Aorta (tissue), 5 donors: ENCODE data around the gene AFF4. TPM values are rescaled to one million over a fixed set of nuclear protein-coding genes. Genes with fewer than 3 reads are reported as not detected.

Experiments
- ATAC-seq: fragments of 200-7000 bp; cut with Tn5 transposase; one replicate; pipeline ENCODE4 v1.9.1; 2022; ENCODE audit warnings: moderate library complexity; ENCODE audit not compliant: low FRiP score
- DNase-seq, 2 donors: peaks; one replicate each; pipeline ENCODE4 v3.0.0-alpha.2; 2020
- H3K27ac ChIP-seq, 2 donors: one replicate each; pipeline ENCODE4 v1.5.1; 2013; ENCODE audit warnings: low read length in 2 of 2, mild to moderate bottlenecking in 2 of 2, moderate library complexity in 2 of 2, control low read depth in 1 of 2, inconsistent platforms in 1 of 2, low read depth in 1 of 2
- H3K27me3 ChIP-seq, 2 donors: one replicate each; pipeline ENCODE4 v1.6.1; 2013; ENCODE audit warnings: control low read depth in 1 of 2, low read length in 1 of 2, mild to moderate bottlenecking in 1 of 2, moderate library complexity in 1 of 2; ENCODE audit not compliant: insufficient read depth in 2 of 2, control insufficient read depth in 1 of 2
- H3K36me3 ChIP-seq, 2 donors: one replicate each; pipeline ENCODE4 v1.6.1; 2013; ENCODE audit warnings: control low read depth in 1 of 2, low read length in 1 of 2, mild to moderate bottlenecking in 1 of 2; ENCODE audit not compliant: insufficient read depth in 2 of 2, control insufficient read depth in 1 of 2
- H3K4me1 ChIP-seq, 2 donors: one replicate each; pipeline ENCODE4 v1.6.1; 2013; ENCODE audit warnings: low read length in 2 of 2, control low read depth in 1 of 2, mild to moderate bottlenecking in 1 of 2, moderate library complexity in 1 of 2; ENCODE audit not compliant: insufficient read depth in 2 of 2, control insufficient read depth in 1 of 2
- H3K4me3 ChIP-seq, 2 donors: one replicate each; pipeline ENCODE4 v1.5.1; 2013; ENCODE audit warnings: low read length in 2 of 2, control low read depth in 1 of 2, mild to moderate bottlenecking in 1 of 2
- H3K9me3 ChIP-seq: one replicate; pipeline ENCODE4 v1.6.1; 2013; ENCODE audit warnings: mild to moderate bottlenecking, low read length; ENCODE audit not compliant: control insufficient read depth
- WGBS, 2 donors: extraction: QIAGEN DNeasy Blood & Tissue Kit; methylation state at CpG; one replicate each; pipeline ENCODE4 v1.1.7; 2013; 5-methylcytosine and 5-hydroxymethylcytosine counted together
- intact Hi-C, 2 donors: fragments of 100-400 bp; cut with DNase I; formaldehyde crosslinking; loops; one replicate each; pipeline versions ENCODE4 v1.14.2 to v1.15.0; 2022
- polyA plus RNA-seq, 2 donors: library from polyadenylated mRNA; stranded (reverse); fragments of 200-250 nt; gene quantifications; one replicate each; pipeline ENCODE4 v1.2.3, GENCODE V29; 2013
- total RNA-seq, 2 donors: library from RNA; stranded (reverse); fragmentation: NEBNext Ultra II Directional; extraction: Animal tissue kit (Norgen Biotek cat#: 25700); gene quantifications; one replicate each; pipeline ENCODE4 v1.2.1, GENCODE V29; 2021
- donor health status: healthy with polysubstance abuse.
- donor health status: Bipolar disorder and iron deficiency.
- donor health status: DM: no; HTN: no; CAD: no.
- donor health status: DM: no; HTN: no; CAD: no.
- donor health status: DM: yes; HTN: yes; CAD: no.

Gene AFF4
- total and polyA plus RNA-seq, 4 donors: 8.4 to 131 (median 58.9) TPM

DNA sequence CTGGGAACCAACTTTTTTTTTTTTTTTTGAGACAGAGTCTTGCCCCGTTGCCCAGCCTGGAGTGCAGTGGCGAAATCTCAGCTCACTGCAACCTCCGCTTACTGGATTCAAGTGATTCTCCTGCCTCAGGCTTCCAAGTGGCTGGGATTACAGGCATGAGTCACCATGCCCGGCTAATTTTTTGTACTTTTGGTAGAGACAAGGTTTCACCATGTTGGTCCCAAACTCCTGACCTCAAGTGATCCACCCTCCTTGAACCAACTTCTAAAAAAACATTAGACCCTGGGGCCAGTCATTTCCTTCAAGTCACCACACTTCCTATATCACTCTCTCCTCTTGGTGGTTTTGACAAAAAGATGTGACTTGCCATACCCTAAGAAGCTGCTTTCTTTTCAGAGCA, 122.1 kb downstream of the AFF4 start:
- Histone ChIP-seq H3K9me3 (no peaks in the 10 kb centered on the region), H3K27me3 (no peaks in the 10 kb centered on the region), H3K4me1 (no peaks in the 10 kb centered on the region), H3K27ac (no peak overlapping the region), H3K4me3 (no peak overlapping the region), H3K36me3 (no peaks in the 10 kb centered on the region)
- intact Hi-C loops: no loop called here
- no peak for ATAC-seq
- WGBS, 2 donors: 89 to 93% methylated on average over 4 of the region's 4 CpGs
- no peak for DNase-seq

DNA sequence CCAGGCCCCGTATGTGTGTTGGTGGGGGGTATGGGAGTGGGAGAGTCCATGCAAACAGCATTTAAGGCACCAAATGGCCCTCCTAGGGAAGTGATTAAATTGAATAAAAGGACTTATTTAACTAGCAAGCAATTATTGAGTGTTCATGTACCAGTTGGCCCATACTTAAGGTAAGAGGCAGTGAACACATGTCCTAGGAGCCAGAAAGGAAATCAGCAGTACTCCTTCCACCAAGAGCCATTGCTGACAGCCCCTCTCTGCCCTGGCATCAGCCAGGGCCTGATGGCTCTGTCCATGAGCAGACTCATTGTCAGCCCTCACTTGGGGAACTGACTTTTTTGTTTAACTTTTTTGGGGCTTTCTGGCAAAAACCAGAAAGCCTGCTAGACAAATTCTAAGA, 122.5 kb downstream of the AFF4 start:
- no peak overlapping the region for H3K27ac ChIP-seq
- 75 to 77% methylated on average over 1 of the region's 1 CpG for WGBS, 2 donors
- H3K4me1 ChIP-seq: no peaks in the 10 kb centered on the region
- no peak for ATAC-seq
- no peak overlapping the region for H3K4me3 ChIP-seq
- no peaks in the 10 kb centered on the region for H3K36me3 ChIP-seq
- intact Hi-C loops: no loop called here
- H3K9me3 ChIP-seq: no peaks in the 10 kb centered on the region
- no peak for DNase-seq
- no peaks in the 10 kb centered on the region for H3K27me3 ChIP-seq

DNA sequence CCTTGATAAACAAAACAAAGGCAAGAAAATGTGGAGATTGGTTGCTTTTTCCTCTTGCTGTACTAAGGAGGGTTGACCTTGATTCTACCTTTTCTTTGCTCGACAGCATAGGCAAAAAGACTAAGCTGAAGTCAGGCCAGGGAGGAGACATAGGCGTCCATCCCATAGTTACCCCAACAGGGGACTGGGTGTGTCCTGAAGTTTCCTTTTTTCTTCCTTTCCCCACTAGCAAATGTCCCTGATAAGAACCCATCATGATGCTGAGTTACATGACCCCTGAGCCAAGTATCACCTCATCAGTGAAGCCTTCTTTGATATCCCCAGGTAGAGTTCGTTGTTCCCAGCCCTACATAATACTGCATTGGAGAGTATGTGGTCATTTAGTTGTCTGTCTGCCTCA, 123.1 kb downstream of the AFF4 start:
- ATAC-seq (no peak), DNase-seq (no peak)
- 87 to 92% methylated on average over 3 of the region's 3 CpGs for WGBS, 2 donors
- H3K4me1 ChIP-seq: no peaks in the 10 kb centered on the region
- H3K36me3 ChIP-seq: no peaks in the 10 kb centered on the region
- no peaks in the 10 kb centered on the region for H3K27me3 ChIP-seq
- no peak overlapping the region for H3K27ac ChIP-seq
- intact Hi-C loops: no loop called here
- H3K9me3 ChIP-seq: no peaks in the 10 kb centered on the region
- no peak overlapping the region for H3K4me3 ChIP-seq

DNA sequence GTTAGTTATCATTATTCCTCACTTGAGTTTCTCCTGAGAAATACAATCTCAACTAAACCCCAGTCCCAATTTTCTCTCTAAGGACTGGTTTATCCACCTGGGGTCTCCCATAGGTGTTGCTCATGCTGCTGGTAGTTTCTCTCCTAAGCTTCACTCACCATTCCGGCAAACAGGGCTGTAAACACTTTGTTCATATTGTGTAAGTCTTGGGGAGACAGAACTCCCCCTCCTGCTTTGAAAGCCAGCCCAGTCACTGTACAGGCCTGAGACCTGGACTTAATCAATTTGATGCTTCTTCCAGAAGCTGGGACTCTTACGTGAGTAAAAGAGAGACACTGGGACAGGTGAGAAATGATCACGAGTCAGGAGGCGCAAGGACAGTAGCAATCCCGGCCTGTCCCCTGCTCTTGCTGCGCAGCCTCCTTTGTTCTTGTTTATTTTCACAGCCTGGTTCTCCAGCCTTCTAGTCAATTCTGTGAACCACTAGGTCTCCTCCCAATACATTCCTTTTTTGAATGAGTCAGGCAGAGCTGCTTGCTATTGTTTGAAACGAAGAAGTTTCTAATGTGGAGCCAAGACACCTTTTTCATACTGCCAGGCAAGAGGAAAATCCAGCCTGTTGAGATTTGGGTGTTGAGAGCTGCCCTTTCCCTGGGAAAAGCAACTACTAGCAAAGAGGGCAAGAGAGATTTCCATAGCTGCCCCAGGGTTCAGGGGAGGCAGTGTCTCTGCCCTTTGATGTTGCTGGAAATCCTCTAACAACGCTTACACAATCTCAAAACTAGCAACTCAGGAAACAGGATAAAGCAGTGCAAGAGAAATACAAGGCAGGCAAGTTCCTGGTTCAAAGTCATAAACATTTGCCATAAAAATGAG, 123.8 kb downstream of the AFF4 start:
- ATAC-seq (no peak), DNase-seq (no peak)
- Histone ChIP-seq H3K27me3 (no peaks in the 10 kb centered on the region), H3K36me3 (no peaks in the 10 kb centered on the region), H3K4me3 (no peak overlapping the region), H3K27ac (no peak overlapping the region), H3K4me1 (no peaks in the 10 kb centered on the region), H3K9me3 (no peaks in the 10 kb centered on the region)
- intact Hi-C loops: no loop called here
- WGBS, 2 donors: 79 to 87% methylated on average over 8 of the region's 8 CpGs

DNA sequence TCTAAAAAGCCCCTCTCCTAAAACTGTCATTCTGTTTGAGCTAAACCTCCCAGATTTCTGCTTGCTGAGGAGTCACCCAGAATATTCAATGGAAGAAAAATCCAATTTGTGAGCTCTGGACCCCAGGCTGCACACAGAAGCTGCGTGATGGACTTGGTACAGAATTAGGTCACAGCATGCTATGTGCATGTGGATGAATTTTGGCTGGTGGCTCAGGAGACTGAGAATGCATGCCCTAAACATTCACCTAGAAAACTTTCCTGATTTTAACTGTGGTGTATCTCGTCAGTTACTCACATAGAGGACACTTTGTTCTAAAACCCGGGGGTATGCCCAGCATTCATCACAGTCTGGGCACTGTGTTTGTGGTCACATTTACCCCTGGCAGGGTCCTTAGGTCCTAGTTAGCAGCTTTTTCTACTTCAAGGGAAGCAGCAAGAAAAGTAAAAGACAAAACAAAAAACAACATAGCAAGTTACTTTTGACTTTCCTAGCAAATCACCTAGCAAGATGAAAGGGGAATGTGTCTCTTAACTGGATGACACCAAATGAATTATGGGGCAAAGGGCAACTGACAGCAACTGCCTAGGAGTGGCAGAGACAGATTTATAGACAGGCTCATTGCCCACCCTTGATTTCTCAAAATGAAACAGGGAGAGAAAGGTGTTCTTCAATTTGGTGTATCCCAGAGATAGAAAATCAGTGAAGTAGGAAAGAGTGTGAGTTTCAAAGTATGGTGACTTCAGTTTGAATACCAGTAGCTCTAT, 124.7 kb downstream of the AFF4 start:
- no peak overlapping the region for H3K4me3 ChIP-seq
- ATAC-seq (no peak), DNase-seq (no peak)
- intact Hi-C loops: no loop called here
- H3K36me3 ChIP-seq: no peaks in the 10 kb centered on the region
- no peak overlapping the region for H3K27ac ChIP-seq
- H3K4me1 ChIP-seq: no peaks in the 10 kb centered on the region
- WGBS, 2 donors: 54 to 83% methylated on average over 3 of the region's 3 CpGs
- H3K9me3 ChIP-seq: no peaks in the 10 kb centered on the region
- no peaks in the 10 kb centered on the region for H3K27me3 ChIP-seq

DNA sequence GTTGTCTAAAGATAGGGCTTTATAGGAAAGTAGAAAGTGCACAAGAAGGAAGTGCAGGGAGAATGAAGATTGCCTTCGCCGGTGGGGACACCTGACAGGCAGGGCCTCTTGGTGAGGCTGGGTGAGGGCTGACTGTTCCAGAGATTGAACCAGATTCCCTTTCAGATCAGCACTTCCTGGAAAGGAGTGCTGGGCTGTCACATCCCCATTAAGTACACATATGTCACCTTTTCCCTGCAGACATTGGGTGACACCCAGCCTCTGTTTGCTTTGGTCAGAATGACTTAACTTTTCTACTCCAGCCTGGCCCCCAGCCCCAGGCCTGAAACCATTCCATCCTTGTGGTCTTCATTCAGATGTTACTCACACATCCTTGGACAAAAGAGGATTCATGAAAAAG, 125.6 kb downstream of the AFF4 start:
- ATAC-seq (no peak), DNase-seq (no peak)
- no peaks in the 10 kb centered on the region for H3K9me3 ChIP-seq
- intact Hi-C loops: no loop called here
- WGBS, 2 donors: 77 to 80% methylated on average over 2 of the region's 2 CpGs
- no peaks in the 10 kb centered on the region for H3K4me1 ChIP-seq
- no peaks in the 10 kb centered on the region for H3K36me3 ChIP-seq
- H3K27ac ChIP-seq: no peak overlapping the region
- no peak overlapping the region for H3K4me3 ChIP-seq
- no peaks in the 10 kb centered on the region for H3K27me3 ChIP-seq

DNA sequence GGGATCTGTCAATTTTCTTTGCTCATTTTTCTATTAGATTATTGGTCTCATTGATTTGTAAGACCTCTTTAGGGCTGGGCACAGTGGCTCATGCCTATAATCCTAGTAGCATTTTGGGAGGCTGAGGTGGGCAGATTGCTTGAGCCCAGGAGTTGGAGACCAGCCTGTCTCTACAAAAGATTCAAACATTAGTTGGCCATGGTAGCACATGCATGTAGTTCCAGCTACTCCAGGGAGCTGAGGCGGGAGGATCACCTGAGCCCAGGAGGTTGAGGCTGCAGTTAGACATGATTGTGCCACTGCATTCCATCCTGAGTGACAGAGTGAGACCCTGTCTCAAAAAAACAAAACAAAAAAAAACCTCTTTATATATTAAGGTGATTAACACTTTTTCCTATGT, 126.6 kb downstream of the AFF4 start:
- intact Hi-C loops: no loop called here
- 93 to 100% methylated on average over 1 of the region's 1 CpG for WGBS, 2 donors
- DNase-seq (no peak), ATAC-seq (no peak)
- H3K4me1 ChIP-seq: no peaks in the 10 kb centered on the region
- no peaks in the 10 kb centered on the region for H3K27me3 ChIP-seq
- H3K27ac ChIP-seq: no peak overlapping the region
- no peaks in the 10 kb centered on the region for H3K9me3 ChIP-seq
- H3K4me3 ChIP-seq: no peak overlapping the region
- no peaks in the 10 kb centered on the region for H3K36me3 ChIP-seq

DNA sequence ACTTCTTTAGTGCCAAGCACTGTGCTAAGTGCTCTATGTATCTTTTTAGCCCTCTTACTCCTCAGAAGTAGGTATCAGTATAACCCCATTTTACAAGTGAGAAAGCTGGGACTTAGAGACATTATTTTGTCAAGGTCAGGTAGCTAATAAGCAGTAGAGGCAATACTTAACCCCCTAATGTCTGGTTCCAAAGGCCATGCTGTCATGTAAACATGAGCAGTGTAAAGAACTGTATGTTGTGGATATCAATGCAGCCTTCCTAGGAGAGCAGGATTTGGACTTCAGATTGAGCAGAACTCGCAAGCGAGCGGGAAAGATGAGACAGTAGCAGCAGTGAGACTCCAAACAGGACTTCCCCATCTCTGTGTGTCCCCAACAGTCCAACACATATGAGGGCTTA, 129.4 kb downstream of the AFF4 start:
- intact Hi-C loops: no loop called here
- DNase-seq: no peak
- H3K4me1 ChIP-seq: no peaks in the 10 kb centered on the region
- H3K36me3 ChIP-seq: no peaks in the 10 kb centered on the region
- no peak overlapping the region for H3K27ac ChIP-seq
- no peaks in the 10 kb centered on the region for H3K9me3 ChIP-seq
- H3K4me3 ChIP-seq: no peak overlapping the region
- no peaks in the 10 kb centered on the region for H3K27me3 ChIP-seq
- WGBS, 2 donors: 97 to 99% methylated on average over 3 of the region's 3 CpGs
- ATAC-seq: no peak

DNA sequence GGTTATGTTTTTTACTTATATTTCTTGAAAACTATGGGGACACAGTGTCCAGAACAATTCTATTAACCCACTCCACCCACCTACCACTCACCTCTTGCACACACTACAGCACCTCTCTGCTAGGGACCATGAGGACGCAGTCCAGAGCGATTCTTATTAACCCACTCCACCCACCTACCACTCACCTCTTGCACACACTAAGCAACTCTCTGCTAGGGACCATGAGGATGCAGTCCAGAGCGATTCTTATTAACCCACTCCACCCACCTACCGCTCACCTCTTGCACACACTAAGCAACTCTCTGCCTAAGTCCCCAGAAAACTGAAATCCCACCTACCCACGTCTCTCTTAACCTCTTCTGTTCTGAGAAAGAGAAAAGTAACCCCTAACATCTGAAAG, 130.8 kb downstream of the AFF4 start:
- no peak for DNase-seq
- Histone ChIP-seq H3K9me3 (no peaks in the 10 kb centered on the region), H3K4me3 (no peak overlapping the region), H3K27ac (no peak overlapping the region), H3K27me3 (no peaks in the 10 kb centered on the region), H3K36me3 (no peaks in the 10 kb centered on the region), H3K4me1 (no peaks in the 10 kb centered on the region)
- intact Hi-C loops: no loop called here
- no peak for ATAC-seq
- 94 to 95% methylated on average over 5 of the region's 5 CpGs for WGBS, 2 donors
